Measurements from ENCODE around the gene ALS2CL. TPM values are rescaled to one million over a fixed set of nuclear protein-coding genes. Genes with fewer than 3 reads are reported as not detected.

Gene ALS2CL
- total RNA-seq, 1 experiment from 2014 or later, result 4.9 TPM

DNA sequence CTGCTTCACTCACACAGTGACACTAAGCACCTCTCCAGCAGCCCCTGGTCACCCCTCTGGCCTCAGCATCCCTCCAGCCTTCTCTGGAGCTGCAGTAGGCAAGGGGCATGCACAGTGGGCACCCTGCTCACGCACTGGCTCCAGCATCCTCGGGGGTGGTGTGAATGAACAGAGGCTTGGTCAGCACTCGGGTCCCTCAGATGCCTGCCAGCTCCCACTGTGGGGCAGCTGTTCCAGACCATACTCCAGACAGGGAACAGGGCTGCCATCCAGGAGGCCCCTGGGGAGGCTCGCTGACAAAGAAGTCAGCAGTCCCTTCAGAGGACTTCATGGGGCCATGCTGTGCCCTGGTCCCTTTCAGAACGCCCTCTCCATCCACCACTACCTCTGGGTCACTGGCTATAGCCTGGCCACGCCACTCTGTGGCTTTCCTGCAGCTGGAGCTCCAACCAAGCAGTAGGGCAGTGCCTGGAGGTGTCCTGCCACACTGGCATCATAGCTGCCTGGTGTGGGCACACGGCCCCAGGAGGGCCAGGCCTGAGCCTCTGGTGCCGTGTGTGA is 26.3 kb downstream of the ALS2CL start:
- H4K20me1 ChIP-seq (ENCODE audit: control insufficient read depth, insufficient read depth, insufficient read length), result no peaks in the 10 kb centered on the region
- no peaks in the 10 kb centered on the region for H3K23me2 ChIP-seq (ENCODE audit: insufficient read length, low read depth, low read length, poor library complexity, severe bottlenecking)
- H2BK5ac ChIP-seq (ENCODE audit: insufficient read length, low read length), result no peak overlapping the region
- H3K4ac ChIP-seq (ENCODE audit: low read depth, low read length), result no peak overlapping the region
- H2BK20ac ChIP-seq (ENCODE audit: low read depth, low read length, poor library complexity, severe bottlenecking), result no peak overlapping the region
- no peak overlapping the region for H2AK5ac ChIP-seq (ENCODE audit: insufficient read length, low read length)
- H2AFZ ChIP-seq (ENCODE audit: low read length), result no peak overlapping the region
- H3K27me3 ChIP-seq (ENCODE audit: insufficient read depth, low read length), result no peaks in the 10 kb centered on the region
- no peak overlapping the region for H3K14ac ChIP-seq (ENCODE audit: insufficient read depth, low read length)
- DNase-seq, result peak; percentile 18
- no peak overlapping the region for H4K5ac ChIP-seq (ENCODE audit: insufficient read length, low read depth, low read length)
- no peak overlapping the region for H4K8ac ChIP-seq (replicated peaks; ENCODE audit: insufficient read length, low read depth, low read length)
- Mint-ChIP-seq H3K9me3 (no peaks in the 10 kb centered on the region), H3K27ac (peak overlapping the region in 1 of 3 experiments; percentile 56; a peak in 1 of 7 replicates), H3K4me3 (no peak overlapping the region), H3K36me3 (ENCODE audit: insufficient read depth in 1 of 3, low read depth in 3 of 3) (no peaks in the 10 kb centered on the region), H3K4me1 (peaks cover 20 to 21% of the 10 kb centered on the region in 2 experiments), H3K27me3 (ENCODE audit: low read depth) (peaks cover 3% of the 10 kb centered on the region)
- no peak overlapping the region for H3K18ac ChIP-seq (ENCODE audit: insufficient read length, low read depth, low read length)
- no peaks in the 10 kb centered on the region for H3K9me3 ChIP-seq (ENCODE audit: control insufficient read depth, low read depth, low read length)
- no peaks in the 10 kb centered on the region for H3K79me1 ChIP-seq (ENCODE audit: insufficient read depth, low read depth, low read length, poor library complexity, severe bottlenecking)
- H3K23ac ChIP-seq (ENCODE audit: insufficient read length, low read depth, low read length), result no peak overlapping the region
- TF ChIP-seq, protein P1, sequence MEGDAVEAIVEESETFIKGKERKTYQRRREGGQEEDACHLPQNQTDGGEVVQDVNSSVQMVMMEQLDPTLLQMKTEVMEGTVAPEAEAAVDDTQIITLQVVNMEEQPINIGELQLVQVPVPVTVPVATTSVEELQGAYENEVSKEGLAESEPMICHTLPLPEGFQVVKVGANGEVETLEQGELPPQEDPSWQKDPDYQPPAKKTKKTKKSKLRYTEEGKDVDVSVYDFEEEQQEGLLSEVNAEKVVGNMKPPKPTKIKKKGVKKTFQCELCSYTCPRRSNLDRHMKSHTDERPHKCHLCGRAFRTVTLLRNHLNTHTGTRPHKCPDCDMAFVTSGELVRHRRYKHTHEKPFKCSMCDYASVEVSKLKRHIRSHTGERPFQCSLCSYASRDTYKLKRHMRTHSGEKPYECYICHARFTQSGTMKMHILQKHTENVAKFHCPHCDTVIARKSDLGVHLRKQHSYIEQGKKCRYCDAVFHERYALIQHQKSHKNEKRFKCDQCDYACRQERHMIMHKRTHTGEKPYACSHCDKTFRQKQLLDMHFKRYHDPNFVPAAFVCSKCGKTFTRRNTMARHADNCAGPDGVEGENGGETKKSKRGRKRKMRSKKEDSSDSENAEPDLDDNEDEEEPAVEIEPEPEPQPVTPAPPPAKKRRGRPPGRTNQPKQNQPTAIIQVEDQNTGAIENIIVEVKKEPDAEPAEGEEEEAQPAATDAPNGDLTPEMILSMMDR (conservative IDR thresholded peaks at IDR 0.05), result no peak
- no peak overlapping the region for H2BK12ac ChIP-seq (ENCODE audit: insufficient read length, low read depth, low read length)
- H3K4me2 ChIP-seq (ENCODE audit: insufficient read depth, insufficient read length, low read length), result no peak overlapping the region
- WGBS (ENCODE audit: extremely low coverage, insufficient read length, low lambda C conversion rate), result no CpG with 5 or more reads among the region's 8 CpGs
- H2BK15ac ChIP-seq (ENCODE audit: low read depth, low read length), result no peak overlapping the region
- H3K9ac ChIP-seq (ENCODE audit: extremely low read depth, insufficient read length, low read length), result no peak overlapping the region
- no peak overlapping the region for H3K56ac ChIP-seq (ENCODE audit: insufficient read length, low read depth, low read length)
- H3T11ph ChIP-seq (ENCODE audit: low read length), result no peak overlapping the region
- peaks cover under 1% of the 10 kb centered on the region; the same call in 1 of the 2 replicates for H3K4me1 ChIP-seq (ENCODE audit: insufficient read depth, low read length)
- H3K79me2 ChIP-seq (ENCODE audit: insufficient read depth, low read length), result no peaks in the 10 kb centered on the region
- H4K91ac ChIP-seq (ENCODE audit: insufficient read length, low read depth, low read length), result no peak overlapping the region
- no peak overlapping the region for H3K27ac ChIP-seq (ENCODE audit: insufficient read length, low read depth, low read length)
- no peak overlapping the region for H2BK120ac ChIP-seq (ENCODE audit: low read depth, low read length, poor library complexity, severe bottlenecking)
